GM18508 (cell line): Measurements from ENCODE around the gene SLC8A2.

Experiments used
- ATAC-seq: cut with Tn5 transposase; IDR thresholded peaks from one replicate; pipeline ENCODE4 v1.9.1; 2021; ENCODE audit warnings: moderate number of reproducible peaks; ENCODE audit not compliant: insufficient read depth, unreplicated experiment

The SLC8A2 gene

GRCh38 chr19:47435196-47435595, 36.5 kb downstream of the SLC8A2 start:
- no peak for ATAC-seq

GRCh38 chr19:47434088-47434487, 37.6 kb downstream of the SLC8A2 start:
- no peak for ATAC-seq

GRCh38 chr19:47433121-47433520, 38.6 kb downstream of the SLC8A2 start:
- no peak for ATAC-seq

GRCh38 chr19:47432499-47432898, 39.2 kb downstream of the SLC8A2 start:
- ATAC-seq, result no peak

GRCh38 chr19:47432091-47432490, 39.6 kb downstream of the SLC8A2 start:
- ATAC-seq, result no peak

- ATAC-seq, result no peak
Measured at GRCh38 chr19:47430041-47430802, 41.5 kb downstream of the SLC8A2 start.

GRCh38 chr19:47429140-47429793, 42.4 kb downstream of the SLC8A2 start:
- ATAC-seq, result no peak

GRCh38 chr19:47428177-47428894, 43.4 kb downstream of the SLC8A2 start:
- no peak for ATAC-seq

- no peak for ATAC-seq
Measured at GRCh38 chr19:47427241-47428176, 44.2 kb downstream of the SLC8A2 start.

- ATAC-seq, result no peak
Measured at GRCh38 chr19:47423203-47423882, 48.4 kb downstream of the SLC8A2 start.

- ATAC-seq, result no peak
Measured at GRCh38 chr19:47422417-47423163, 49.1 kb downstream of the SLC8A2 start.

GRCh38 chr19:47421844-47422395, 49.8 kb downstream of the SLC8A2 start:
- no peak for ATAC-seq

- ATAC-seq, result no peak
Measured at GRCh38 chr19:47421244-47421786, 50.4 kb downstream of the SLC8A2 start.

GRCh38 chr19:47419789-47420188, 51.9 kb downstream of the SLC8A2 start:
- ATAC-seq, result no peak

GRCh38 chr19:47419030-47419783, 52.5 kb downstream of the SLC8A2 start, which contains the start of gene MEIS3:
MEIS3 (minus strand) TSS chr19:47419527; CDS start chr19:47419081, 446 bp downstream.
- no peak for ATAC-seq

- ATAC-seq, result no peak
Measured at GRCh38 chr19:47418692-47419029, 53.0 kb downstream of the SLC8A2 start.

- ATAC-seq, result no peak
Measured at GRCh38 chr19:47417746-47418691, 53.7 kb downstream of the SLC8A2 start.
